Coronary artery (tissue), 2 donors: Measurements from ENCODE around the gene FOS.

ENCODE experiments used
- DNase-seq: peaks from one replicate; pipeline ENCODE4 v3.0.0-alpha.2; 2017; ENCODE audit warnings: low spot score
- H3K27ac ChIP-seq, 2 donors: fragments of 200-600 bp; sonication (generic); one replicate each; pipeline ENCODE4 v1.5.1; 2016 to 2019
- H3K4me3 ChIP-seq: fragments of 200-600 bp; sonication (generic); 2 replicates; pipeline ENCODE4 v1.5.1; 2016; ENCODE audit warnings: mild to moderate bottlenecking, moderate library complexity
- TF ChIP-seq, protein P1 (sequence below): fragments of 200-600 bp; sonication (generic); IDR thresholded peaks from one replicate; pipeline ENCODE4 v1.5.1; 2019; ENCODE audit warnings: antibody characterized with exemption

Gene FOS

DNA sequence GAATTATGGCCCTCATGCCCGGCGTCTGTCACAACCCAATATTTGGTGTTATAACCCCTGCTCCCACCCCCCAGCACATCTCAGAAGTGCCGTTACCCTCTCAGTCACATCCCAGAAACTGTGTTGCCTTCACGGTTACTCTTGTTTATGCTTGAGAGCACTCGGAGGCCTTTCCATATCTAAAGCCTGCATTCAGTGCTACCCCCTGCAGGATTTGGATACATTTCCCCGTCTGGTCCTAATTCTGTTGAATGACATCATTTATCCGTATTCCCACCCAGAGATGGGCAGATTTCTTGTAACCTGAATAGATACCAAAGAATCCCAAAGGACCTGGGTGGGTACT, 19.1 kb upstream of the FOS start:
- peak overlapping the region; percentile 65 for H3K4me3 ChIP-seq
- TF ChIP-seq, protein P1, sequence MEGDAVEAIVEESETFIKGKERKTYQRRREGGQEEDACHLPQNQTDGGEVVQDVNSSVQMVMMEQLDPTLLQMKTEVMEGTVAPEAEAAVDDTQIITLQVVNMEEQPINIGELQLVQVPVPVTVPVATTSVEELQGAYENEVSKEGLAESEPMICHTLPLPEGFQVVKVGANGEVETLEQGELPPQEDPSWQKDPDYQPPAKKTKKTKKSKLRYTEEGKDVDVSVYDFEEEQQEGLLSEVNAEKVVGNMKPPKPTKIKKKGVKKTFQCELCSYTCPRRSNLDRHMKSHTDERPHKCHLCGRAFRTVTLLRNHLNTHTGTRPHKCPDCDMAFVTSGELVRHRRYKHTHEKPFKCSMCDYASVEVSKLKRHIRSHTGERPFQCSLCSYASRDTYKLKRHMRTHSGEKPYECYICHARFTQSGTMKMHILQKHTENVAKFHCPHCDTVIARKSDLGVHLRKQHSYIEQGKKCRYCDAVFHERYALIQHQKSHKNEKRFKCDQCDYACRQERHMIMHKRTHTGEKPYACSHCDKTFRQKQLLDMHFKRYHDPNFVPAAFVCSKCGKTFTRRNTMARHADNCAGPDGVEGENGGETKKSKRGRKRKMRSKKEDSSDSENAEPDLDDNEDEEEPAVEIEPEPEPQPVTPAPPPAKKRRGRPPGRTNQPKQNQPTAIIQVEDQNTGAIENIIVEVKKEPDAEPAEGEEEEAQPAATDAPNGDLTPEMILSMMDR, result no peak
- H3K27ac ChIP-seq, result peak overlapping the region; percentile 93 to 96
- DNase-seq, result no peak

DNA sequence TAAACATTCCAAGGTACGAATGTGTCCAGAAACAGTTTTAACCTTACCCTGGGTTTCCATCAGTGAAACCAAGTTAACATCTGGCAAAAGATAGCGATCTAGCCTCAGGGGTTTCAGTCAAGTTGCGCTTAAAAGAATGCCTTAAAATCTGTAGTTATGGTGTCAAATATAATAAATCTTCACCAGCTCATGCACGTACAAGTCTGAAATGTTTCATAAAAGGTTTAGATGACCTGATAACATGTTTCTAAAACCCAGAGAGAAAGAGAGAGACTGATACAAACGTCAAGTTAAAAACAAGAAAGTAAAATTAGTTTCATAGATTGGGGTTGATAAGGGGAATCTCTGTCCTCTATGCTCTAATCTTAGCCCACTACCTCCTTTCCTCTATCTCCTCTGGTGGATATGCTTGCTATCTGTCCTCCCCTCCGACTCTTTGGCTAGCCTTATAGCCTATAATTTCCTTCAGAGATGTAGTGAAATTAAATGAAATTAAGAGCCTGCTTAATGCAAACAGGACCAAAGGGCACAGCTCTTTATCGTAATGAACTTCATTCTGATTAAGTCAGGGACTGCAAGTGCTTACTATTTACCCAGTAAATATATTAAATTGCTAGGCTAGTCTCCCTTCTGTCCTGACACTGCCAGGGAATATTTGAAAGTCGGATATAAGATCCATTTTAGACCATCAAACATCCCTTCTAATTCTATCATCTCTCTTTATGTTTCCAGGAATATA, 18.4 kb upstream of the FOS start:
- Histone ChIP-seq H3K27ac (peak overlapping the region; percentile 93 to 96), H3K4me3 (no peak overlapping the region)
- TF ChIP-seq, protein P1, result no peak
- DNase-seq, result no peak

DNA sequence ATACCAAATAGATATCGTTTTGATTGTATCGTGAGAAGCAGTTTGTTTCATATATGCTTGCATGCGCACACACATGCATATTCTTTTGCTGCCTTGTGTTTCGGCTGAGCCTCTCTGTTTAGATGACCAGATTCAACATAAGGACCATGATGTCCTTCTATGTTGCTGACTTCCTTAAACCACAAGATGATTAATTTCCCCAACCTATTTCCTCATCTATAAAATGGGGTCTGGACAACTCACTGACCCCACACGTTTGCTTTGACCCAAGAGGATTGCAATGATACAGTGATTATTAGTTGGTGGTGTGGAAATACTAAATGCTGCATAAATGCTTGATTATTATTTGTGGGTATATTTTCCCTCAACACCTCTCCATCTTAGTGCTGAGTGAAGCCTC, 16.8 kb upstream of the FOS start:
- DNase-seq, result no peak
- TF ChIP-seq, protein P1, result no peak

DNA sequence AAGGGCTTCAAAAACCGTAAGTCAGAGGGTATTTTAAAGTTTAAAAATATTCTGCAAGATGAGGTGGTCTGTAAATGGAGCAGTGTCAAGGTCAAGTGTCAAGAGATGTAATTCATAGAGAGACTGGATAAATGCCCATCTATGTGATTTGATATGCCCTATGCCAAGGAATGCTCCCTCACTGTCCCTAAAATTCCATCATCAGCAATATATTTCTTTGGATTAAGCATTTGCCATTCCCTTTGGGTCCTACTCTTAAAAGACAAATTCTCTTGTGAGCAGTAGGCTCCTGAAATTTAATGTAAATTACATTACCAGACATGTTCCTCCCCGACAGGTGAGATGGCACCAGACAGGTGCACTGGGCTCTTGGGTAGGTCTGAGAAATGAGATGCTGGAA, 16.0 kb upstream of the FOS start:
- Histone ChIP-seq H3K27ac (no peak overlapping the region), H3K4me3 (no peak overlapping the region)
- TF ChIP-seq, protein P1, result no peak
- no peak for DNase-seq

More for the DNA sequence above, 16.8 kb upstream of the FOS start:
- Histone ChIP-seq H3K27ac (no peak overlapping the region), H3K4me3 (no peak overlapping the region)

DNA sequence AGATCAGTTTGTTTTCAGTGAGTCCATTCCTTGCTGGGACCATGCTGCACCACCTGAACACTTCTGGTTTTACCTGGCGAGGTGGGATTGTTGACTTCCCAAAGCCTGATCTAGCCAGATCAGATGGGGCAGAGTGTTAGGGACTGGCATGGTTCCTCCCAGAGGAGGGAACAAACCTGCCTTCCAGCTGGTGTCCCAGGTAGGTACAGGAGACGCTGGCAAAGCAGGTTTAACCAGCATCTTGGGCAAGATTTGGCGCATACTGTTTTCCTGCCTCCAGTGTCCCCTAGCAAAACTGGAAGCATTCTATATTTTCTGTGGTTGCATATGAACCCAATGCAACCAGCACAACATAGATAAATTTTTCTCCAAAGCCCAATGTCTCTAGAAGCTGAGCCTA, 14.6 kb upstream of the FOS start:
- TF ChIP-seq, protein P1, result no peak
- peak overlapping the region in 1 of 2 donors; percentile 15 for H3K27ac ChIP-seq
- no peak for DNase-seq

DNA sequence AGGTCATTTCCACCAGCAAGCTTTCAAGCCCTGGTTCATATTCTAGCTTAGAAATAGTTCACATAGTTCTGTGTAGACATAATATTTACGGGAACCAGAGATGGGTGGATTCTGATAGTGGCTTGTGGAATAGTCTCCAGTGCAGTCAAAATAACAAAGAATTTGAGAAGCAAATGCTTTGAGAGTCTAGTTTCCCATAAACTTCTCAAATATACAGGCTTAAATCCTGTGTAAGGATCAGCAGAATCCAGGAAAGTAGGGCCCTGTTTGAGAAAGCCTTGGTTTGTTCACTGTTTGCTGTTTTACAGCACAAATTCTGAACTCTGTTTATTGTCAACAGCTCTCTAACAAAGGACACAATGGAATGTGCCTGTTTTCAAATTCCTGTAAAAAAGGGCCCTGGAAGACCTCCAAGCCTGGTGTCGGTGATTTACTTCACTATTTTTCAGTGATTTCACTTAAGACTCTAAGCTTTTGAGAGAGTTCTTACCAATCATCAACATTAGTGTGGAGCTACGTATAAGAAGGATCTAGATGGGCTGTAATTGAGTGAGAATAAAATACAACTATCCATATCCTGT, 11.4 kb upstream of the FOS start:
- H3K27ac ChIP-seq, result peak overlapping the region; percentile 80 to 95

More for the DNA sequence above, 14.6 kb upstream of the FOS start:
- H3K4me3 ChIP-seq, result no peak overlapping the region

More for the DNA sequence above, 11.4 kb upstream of the FOS start:
- DNase-seq, result no peak
- H3K4me3 ChIP-seq, result peak overlapping the region; percentile 1
- TF ChIP-seq, protein P1, result no peak
